Spleen (tissue), 7 donors: ENCODE results near the gene ZCCHC9.

Experiments used
- CTCF ChIP-seq, 11 experiments: fragments of 200-600 bp in 7 of 11; fragments of 450-650 bp in 4 of 11; sonication (generic) in 4 of 11; IDR thresholded peaks in 8 of 11; conservative IDR thresholded peaks in 3 of 11; 1 replicate in 7 of 11; 2 replicates in 4 of 11; pipeline versions ENCODE4 v1.4.0 to v1.8.0; 2016 to 2021; ENCODE audit warnings: antibody characterized with exemption in 11 of 11, inconsistent platforms in 4 of 11, mild to moderate bottlenecking in 1 of 11
- POLR2A ChIP-seq, 3 donors: fragments of 450-650 bp; IDR thresholded peaks; one replicate each; pipeline ENCODE4 v1.5.1; 2017; ENCODE audit warnings: antibody characterized with exemption in 3 of 3, mild to moderate bottlenecking in 1 of 3
- POLR2AphosphoS5 ChIP-seq, 3 donors: sonication (generic); formaldehyde crosslinking; IDR thresholded peaks; one replicate each; pipeline ENCODE4 v1.5.1; 2017; ENCODE audit warnings: antibody characterized with exemption in 3 of 3
- donor health status: DM: no; HTN: no; CAD: no; lungs with moderate emphysema.
- donor health status: DM: no; HTN: no; CAD: no.
- donor health status: DM: no; HTN: no; CAD: no.

DNA sequence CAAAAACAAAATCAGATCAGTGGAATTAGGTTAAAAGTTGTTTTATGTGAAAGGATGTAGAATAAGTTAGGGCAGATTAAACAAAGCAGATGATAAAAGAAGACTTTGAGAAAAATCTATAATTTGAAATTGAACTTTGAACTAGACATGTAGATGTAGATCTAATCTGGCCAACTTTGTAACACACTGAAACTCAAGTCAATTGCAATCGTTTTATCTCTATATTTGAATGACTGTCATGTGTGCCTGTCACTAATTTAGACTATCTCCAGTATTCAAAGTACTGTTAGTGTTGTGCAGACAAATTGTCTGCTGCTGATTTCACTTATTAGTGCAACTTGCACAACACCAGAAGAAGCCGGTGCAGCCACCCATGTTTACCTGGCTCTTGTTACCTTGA lies 52.7 kb downstream of the ZCCHC9 start:
- TF ChIP-seq CTCF (IDR thresholded peaks at IDR 0.05 in 8 of 11, conservative IDR thresholded peaks at IDR 0.05 in 3 of 11): no peak
- TF ChIP-seq POLR2A (IDR thresholded peaks at IDR 0.05): no peak
- TF ChIP-seq POLR2AphosphoS5 (IDR thresholded peaks at IDR 0.05): no peak
